Transverse colon (tissue), 4 donors: Measurements from ENCODE around the gene ATP8B4.

ENCODE experiments used
- EP300 ChIP-seq: sonication (generic); formaldehyde crosslinking; IDR thresholded peaks from one replicate; pipeline ENCODE4 v1.6.1; 2017; ENCODE audit warnings: antibody characterized with exemption, low read depth
- POLR2A ChIP-seq: fragments of 450-650 bp; IDR thresholded peaks from one replicate; pipeline ENCODE4 v1.6.1; 2016; ENCODE audit warnings: antibody characterized with exemption, mild to moderate bottlenecking, moderate library complexity
- POLR2AphosphoS5 ChIP-seq, 3 donors: sonication (generic); formaldehyde crosslinking; IDR thresholded peaks; one replicate each; pipeline ENCODE4 v1.6.1; 2016; ENCODE audit warnings: antibody characterized with exemption in 3 of 3
- TF ChIP-seq, protein P1 (sequence below), 5 experiments: fragments of 200-600 bp in 3 of 5; fragments of 450-650 bp in 2 of 5; sonication (generic) in 3 of 5; IDR thresholded peaks; 1 replicate in 2 of 5; 2 replicates in 3 of 5; pipeline ENCODE4 v1.5.1; 2016 to 2017; ENCODE audit warnings: antibody characterized with exemption in 5 of 5, inconsistent platforms in 3 of 5, mild to moderate bottlenecking in 2 of 5, moderate library complexity in 1 of 5

DNA sequence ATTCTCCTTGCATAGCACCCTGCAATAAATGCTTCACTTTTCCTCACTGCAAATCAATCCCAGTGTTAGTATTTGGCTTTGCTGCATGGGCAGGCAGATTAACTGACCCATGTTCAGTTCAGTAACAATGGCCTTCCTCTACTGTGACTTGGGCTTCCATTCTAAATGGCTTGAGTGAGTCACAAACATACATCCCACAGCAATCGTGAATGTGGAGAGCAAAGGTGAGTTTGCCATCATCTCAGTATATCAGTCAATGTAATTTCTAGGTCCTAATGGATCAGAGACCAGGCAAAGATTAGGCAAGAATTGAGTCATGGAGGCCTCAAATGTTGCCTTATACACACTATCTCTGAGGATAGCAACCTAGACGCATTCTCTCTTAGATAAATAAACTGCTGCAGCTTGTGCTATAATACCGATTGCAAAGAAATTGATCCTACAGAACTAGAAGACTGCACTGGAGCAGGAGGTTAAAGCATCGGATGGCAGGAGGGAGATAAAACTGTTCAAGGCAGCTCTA lies 8.3 kb upstream of the ATP8B4 start:
- TF ChIP-seq, protein P1, sequence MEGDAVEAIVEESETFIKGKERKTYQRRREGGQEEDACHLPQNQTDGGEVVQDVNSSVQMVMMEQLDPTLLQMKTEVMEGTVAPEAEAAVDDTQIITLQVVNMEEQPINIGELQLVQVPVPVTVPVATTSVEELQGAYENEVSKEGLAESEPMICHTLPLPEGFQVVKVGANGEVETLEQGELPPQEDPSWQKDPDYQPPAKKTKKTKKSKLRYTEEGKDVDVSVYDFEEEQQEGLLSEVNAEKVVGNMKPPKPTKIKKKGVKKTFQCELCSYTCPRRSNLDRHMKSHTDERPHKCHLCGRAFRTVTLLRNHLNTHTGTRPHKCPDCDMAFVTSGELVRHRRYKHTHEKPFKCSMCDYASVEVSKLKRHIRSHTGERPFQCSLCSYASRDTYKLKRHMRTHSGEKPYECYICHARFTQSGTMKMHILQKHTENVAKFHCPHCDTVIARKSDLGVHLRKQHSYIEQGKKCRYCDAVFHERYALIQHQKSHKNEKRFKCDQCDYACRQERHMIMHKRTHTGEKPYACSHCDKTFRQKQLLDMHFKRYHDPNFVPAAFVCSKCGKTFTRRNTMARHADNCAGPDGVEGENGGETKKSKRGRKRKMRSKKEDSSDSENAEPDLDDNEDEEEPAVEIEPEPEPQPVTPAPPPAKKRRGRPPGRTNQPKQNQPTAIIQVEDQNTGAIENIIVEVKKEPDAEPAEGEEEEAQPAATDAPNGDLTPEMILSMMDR (IDR thresholded peaks at IDR 0.05): no peak
- TF ChIP-seq EP300: no peak
- no peak for TF ChIP-seq POLR2A
- no peak for TF ChIP-seq POLR2AphosphoS5 (IDR thresholded peaks at IDR 0.05)
